Measurements from ENCODE around the gene VAV3. TPM values are rescaled to one million over a fixed set of nuclear protein-coding genes. Genes with fewer than 3 reads are reported as not detected.

The VAV3 gene
- total RNA-seq, 1 donor from 2014 or later = 1.9 TPM

DNA sequence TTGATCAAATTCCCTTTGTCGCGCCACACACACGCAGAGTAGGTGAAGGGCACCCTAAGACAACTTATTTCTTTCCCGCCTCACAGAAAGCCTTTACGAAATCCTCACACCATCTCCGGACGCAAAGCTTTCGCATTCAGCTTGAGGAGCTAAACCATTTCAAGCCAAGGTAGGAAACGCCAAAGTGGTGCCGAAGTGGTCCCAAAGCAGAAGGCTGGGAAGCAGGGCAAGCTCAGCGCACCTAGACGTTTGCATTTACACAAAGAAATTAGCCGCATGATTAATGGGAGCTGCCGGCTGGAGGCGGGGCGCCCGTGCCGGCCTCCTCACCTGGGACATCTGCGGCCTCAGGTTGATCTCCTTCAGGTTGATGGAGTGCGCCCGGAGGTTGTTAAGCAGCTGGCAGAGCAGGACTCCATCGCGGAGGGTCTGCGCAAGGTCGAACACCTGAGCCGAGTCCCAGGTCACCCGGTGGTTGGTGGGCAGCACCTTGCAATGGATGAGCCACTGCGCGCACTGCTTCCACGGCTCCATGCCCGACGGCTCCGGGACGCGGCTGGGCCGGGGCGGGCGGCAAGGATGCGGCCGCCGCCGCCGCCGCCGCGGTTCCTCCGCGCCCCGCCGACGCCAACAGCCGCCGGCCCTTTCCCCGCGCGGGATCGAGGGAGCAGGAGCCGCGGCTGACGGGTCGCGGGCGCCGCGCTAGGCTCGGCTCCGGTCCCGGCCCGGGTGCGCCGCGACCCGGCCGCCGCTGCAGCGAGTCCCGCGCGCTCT lies 457 bp downstream of the VAV3 start:
- intact Hi-C loops (cut with micrococcal nuclease) = loop anchor here (2.0 to 5.0 kb wide), 3 partner anchors 86 to 177 kb away; no protein-coding TSS in a partner anchor
- H3K27ac Mint-ChIP-seq = peak overlapping the region; percentile 85
- DNase-seq (ENCODE audit: low spot score) = peak; percentile 18
- no peaks in the 10 kb centered on the region for H3K9me3 Mint-ChIP-seq
- peaks cover 25% of the 10 kb centered on the region for H3K4me1 Mint-ChIP-seq (ENCODE audit: low read depth)
- H3K27me3 Mint-ChIP-seq (ENCODE audit: low read depth) = peaks cover 3% of the 10 kb centered on the region
- no peaks in the 10 kb centered on the region for H3K36me3 Mint-ChIP-seq (ENCODE audit: low read depth)
- peak overlapping the region; percentile 83 for H3K4me3 Mint-ChIP-seq (ENCODE audit: low read depth)

DNA sequence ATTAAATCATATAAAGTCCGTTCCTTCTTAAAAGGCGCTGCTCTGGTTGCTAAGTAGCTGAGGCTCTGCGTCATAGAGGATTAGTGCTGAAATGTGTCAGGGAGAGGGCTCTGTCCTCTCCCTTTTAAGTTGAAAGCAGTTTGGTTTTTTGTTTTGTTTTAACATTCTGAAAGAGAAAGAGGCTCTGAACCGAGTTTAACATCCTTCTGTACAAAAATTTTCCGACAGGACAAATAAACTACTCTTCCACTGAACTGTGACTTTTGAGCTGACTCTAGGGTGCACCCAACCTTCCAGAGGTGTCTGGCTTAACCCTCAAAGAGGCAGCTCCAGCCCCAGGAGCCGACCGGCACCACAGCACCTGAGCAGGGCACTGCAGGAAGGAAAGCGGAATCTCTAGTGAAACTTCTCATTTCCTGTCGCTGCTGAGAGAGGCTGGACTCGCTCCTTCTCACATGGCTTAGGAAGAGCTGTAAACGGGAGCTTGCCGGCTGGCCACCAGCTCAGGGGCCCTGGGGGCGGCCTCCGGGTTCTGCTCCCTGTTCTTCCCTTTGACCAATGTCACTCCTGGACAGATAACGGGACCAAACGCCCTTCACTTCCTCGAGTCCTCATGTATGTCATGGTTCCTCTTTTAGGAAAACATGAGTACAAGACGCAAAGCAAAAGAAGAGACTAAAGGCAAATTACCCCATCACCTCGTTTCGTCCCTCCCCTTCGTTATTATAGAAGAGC lies 1.2 kb downstream of the VAV3 start:
- Mint-ChIP-seq H3K4me1 (ENCODE audit: low read depth) (peaks cover 25% of the 10 kb centered on the region), H3K27me3 (ENCODE audit: low read depth) (peaks cover 3% of the 10 kb centered on the region), H3K4me3 (ENCODE audit: low read depth) (peak overlapping the region; percentile 83), H3K9me3 (no peaks in the 10 kb centered on the region), H3K36me3 (ENCODE audit: low read depth) (no peaks in the 10 kb centered on the region), H3K27ac (peak overlapping the region; percentile 85)
- peak; percentile 32 for DNase-seq (ENCODE audit: low spot score)
- intact Hi-C loops (cut with micrococcal nuclease) = loop anchor here (1.0 to 5.0 kb wide), 4 partner anchors 28 to 176 kb away; no protein-coding TSS in a partner anchor

DNA sequence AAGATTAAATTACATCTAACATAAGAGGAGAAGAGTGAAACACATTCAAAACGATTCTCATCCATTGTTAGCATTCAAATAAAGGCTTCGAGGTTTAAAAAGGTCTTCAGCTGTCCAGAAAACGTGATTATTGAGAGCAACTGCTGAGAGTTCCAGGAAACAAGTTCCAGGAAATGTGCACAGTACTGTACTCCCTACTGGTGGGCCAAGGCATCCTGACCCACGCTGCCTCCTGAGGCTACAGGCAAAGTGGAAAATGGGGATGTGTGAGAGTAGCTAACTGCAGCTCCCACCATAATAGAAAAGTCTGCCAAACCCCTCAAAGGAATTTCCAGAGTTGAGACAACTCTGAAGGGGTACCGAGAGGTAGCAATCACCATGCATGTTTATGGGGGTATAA lies 2.0 kb downstream of the VAV3 start:
- intact Hi-C loops (cut with micrococcal nuclease) = loop anchor here (1.0 to 5.0 kb wide), 3 partner anchors 28 to 176 kb away; no protein-coding TSS in a partner anchor
- Mint-ChIP-seq H3K4me3 (ENCODE audit: low read depth) (peak overlapping the region; percentile 83), H3K27ac (no peak overlapping the region), H3K27me3 (ENCODE audit: low read depth) (peaks cover 3% of the 10 kb centered on the region), H3K4me1 (ENCODE audit: low read depth) (peaks cover 25% of the 10 kb centered on the region), H3K9me3 (no peaks in the 10 kb centered on the region), H3K36me3 (ENCODE audit: low read depth) (no peaks in the 10 kb centered on the region)
- DNase-seq (ENCODE audit: low spot score) = no peak

DNA sequence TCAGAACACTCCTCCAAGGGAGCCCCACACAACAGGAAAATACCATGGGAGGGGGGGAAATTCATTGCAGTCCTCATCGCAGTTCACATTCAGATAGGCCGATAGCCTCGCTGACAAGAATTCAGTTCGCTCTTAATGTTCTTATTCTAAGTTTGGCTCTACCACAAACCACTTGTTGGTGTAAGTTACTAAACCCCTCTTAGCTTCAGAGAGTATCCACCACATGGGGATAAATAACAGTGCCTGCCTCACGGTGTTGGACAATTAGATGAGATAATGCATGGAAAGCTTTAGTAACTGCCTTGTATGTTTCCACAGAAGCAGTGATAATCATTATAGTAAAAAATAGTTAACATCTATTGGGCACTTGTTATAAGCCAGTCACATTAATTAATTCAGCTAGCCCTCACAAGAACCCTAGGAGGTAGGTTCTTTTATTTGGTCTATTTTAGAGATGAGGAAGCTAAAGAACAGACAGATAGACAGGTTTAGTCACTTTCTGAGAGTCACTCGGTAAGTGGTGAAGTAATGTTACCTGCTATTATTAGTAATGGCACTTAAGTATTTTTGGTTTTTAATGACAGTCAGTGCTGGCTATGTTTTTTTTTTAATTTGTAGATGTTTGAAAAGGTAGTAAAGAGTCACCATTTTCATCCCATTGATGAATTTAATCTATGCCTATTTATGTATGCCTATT lies 10.1 kb downstream of the VAV3 start:
- H3K27me3 Mint-ChIP-seq (ENCODE audit: low read depth) = peaks cover 5% of the 10 kb centered on the region
- H3K36me3 Mint-ChIP-seq (ENCODE audit: low read depth) = no peaks in the 10 kb centered on the region
- H3K4me1 Mint-ChIP-seq (ENCODE audit: low read depth) = peaks cover 18% of the 10 kb centered on the region
- H3K4me3 Mint-ChIP-seq (ENCODE audit: low read depth) = no peak overlapping the region
- no peaks in the 10 kb centered on the region for H3K9me3 Mint-ChIP-seq
- no peak overlapping the region for H3K27ac Mint-ChIP-seq
- intact Hi-C loops (cut with micrococcal nuclease) = no loop called here
- no peak for DNase-seq (ENCODE audit: low spot score)

DNA sequence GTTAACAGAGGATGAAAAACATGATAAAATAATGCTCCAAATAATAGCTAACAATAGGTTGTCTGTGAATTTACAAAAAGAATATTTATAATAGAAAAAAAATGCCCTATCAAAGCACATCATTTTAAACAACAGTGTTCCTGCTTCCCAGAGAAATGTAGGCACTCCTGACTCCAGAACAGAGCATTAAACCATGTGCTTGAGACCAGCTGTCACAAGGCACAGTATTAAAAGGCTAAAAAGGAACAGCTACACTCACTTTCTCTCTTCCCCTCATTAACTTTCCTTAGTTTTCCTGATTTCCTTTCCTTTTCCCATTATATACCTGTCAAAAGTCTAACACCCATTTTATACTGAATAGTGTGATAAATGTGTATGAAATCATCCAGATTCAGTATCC lies 10.9 kb downstream of the VAV3 start:
- Mint-ChIP-seq H3K4me1 (ENCODE audit: low read depth) (peaks cover 22% of the 10 kb centered on the region), H3K27me3 (ENCODE audit: low read depth) (peaks cover 5% of the 10 kb centered on the region), H3K27ac (no peak overlapping the region), H3K4me3 (ENCODE audit: low read depth) (no peak overlapping the region), H3K9me3 (no peaks in the 10 kb centered on the region), H3K36me3 (ENCODE audit: low read depth) (no peaks in the 10 kb centered on the region)
- intact Hi-C loops (cut with micrococcal nuclease) = no loop called here
- no peak for DNase-seq (ENCODE audit: low spot score)

DNA sequence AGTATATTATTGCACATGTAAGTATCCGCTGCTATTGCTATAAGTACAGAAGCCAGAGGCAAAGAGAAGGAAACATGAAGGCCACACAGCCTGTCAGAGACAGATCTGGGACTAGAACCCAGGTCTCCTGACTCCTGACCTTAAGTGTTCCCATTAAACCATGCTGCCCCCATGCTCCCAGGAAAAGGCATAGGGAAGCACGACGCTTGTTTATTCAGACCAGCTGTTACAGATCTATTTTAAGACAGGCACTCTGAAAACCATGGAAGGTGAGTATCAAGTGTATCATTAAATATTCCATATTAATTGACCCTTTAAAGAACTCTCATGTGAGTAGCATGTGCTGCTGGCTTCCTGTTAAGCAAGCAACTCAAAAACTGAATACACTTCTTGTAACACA lies 11.4 kb downstream of the VAV3 start:
- intact Hi-C loops (cut with micrococcal nuclease) = no loop called here
- Mint-ChIP-seq H3K9me3 (no peaks in the 10 kb centered on the region), H3K4me1 (ENCODE audit: low read depth) (peaks cover 22% of the 10 kb centered on the region), H3K27ac (no peak overlapping the region), H3K36me3 (ENCODE audit: low read depth) (no peaks in the 10 kb centered on the region), H3K4me3 (ENCODE audit: low read depth) (no peak overlapping the region), H3K27me3 (ENCODE audit: low read depth) (peaks cover 5% of the 10 kb centered on the region)
- DNase-seq (ENCODE audit: low spot score) = no peak

DNA sequence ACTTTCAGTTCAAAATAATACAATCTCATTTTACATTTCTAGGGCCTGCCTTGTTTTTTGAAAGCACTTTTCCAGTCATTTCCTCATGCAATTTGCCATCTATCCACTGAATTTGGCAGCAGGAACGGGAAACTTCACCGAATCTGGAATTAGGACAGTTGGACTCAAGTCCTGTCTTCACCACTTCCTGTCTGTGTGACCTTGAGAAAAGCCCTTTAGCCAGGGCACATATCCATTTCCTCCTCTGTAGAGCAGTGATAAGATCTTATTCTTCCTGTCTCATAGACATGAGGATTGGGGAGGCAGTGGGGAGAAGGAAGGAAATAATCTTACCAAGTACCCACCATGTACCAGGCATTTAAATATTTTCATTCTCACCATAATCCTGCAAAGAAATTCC lies 12.0 kb downstream of the VAV3 start:
- no peaks in the 10 kb centered on the region for H3K9me3 Mint-ChIP-seq
- H3K36me3 Mint-ChIP-seq (ENCODE audit: low read depth) = no peaks in the 10 kb centered on the region
- H3K27ac Mint-ChIP-seq = no peak overlapping the region
- intact Hi-C loops (cut with micrococcal nuclease) = no loop called here
- peaks cover 5% of the 10 kb centered on the region for H3K27me3 Mint-ChIP-seq (ENCODE audit: low read depth)
- H3K4me1 Mint-ChIP-seq (ENCODE audit: low read depth) = peaks cover 22% of the 10 kb centered on the region
- no peak for DNase-seq (ENCODE audit: low spot score)
- H3K4me3 Mint-ChIP-seq (ENCODE audit: low read depth) = no peak overlapping the region

DNA sequence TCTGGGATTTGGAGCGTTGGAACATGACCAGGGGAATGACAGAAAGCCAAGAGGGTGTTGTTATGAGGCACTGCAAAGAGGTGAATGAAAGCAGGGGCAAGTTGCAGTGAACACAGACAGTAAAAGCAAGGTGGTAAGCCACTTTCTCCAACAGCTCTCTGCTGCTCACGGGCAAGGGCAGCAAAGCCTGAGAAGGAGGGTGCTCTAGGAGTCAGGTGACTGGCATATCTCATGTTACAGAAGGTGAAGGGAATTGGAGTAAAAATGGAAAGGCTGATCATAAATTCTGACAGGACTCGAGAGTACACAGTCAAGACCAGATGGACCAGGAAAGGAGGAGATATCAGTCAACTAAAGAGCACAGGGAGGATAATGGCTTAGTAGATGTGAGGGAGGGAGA lies 14.5 kb downstream of the VAV3 start:
- Mint-ChIP-seq H3K27ac (no peak overlapping the region), H3K27me3 (ENCODE audit: low read depth) (peaks cover 6% of the 10 kb centered on the region), H3K4me1 (ENCODE audit: low read depth) (peaks cover 22% of the 10 kb centered on the region), H3K36me3 (ENCODE audit: low read depth) (no peaks in the 10 kb centered on the region), H3K4me3 (ENCODE audit: low read depth) (no peak overlapping the region), H3K9me3 (no peaks in the 10 kb centered on the region)
- intact Hi-C loops (cut with micrococcal nuclease) = loop anchor here (2.0 kb wide), 1 partner anchor 14 kb away; no protein-coding TSS in a partner anchor
- no peak for DNase-seq (ENCODE audit: low spot score)

DNA sequence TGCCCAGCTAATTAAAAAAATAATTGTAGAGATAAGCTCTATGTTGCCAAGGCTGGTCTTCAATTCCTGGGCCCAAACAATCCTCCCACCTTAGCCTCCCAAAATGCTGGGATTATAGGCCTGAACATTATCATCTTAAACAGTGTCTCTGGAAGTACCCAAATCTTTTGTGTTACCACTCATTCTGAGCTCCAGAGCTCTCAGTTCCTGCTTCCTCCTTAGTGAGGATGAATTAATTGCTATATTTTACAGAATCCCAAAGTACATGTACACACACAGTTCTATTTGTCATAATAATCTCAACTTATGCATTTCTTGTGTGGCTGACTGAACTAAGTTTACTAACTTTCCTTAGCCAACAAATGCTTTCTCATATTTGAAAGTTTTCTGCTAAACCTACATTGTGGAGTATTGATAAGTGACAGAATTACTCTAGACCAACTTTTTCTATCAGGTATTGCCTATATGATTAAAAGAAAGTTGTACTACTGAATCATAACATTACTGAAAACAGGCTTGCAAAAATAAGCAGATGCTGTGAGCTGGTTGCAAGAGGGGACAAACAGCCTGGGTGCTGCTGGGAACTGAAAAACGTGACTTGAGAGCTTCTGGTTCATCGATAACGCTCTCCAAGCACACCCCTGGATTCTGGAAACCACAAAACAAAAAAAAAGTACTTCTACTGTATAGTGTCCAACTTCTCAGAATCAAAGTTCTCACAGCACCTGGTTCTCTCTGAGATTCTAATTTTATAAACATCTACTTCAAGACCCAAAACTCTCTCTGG lies 15.3 kb downstream of the VAV3 start:
- H3K4me3 Mint-ChIP-seq (ENCODE audit: low read depth) = no peak overlapping the region
- peaks cover 6% of the 10 kb centered on the region for H3K27me3 Mint-ChIP-seq (ENCODE audit: low read depth)
- intact Hi-C loops (cut with micrococcal nuclease) = loop anchor here (2.0 kb wide), 1 partner anchor 13 kb away; no protein-coding TSS in a partner anchor
- H3K4me1 Mint-ChIP-seq (ENCODE audit: low read depth) = peaks cover 22% of the 10 kb centered on the region
- H3K27ac Mint-ChIP-seq = no peak overlapping the region
- no peaks in the 10 kb centered on the region for H3K9me3 Mint-ChIP-seq
- H3K36me3 Mint-ChIP-seq (ENCODE audit: low read depth) = no peaks in the 10 kb centered on the region
- no peak for DNase-seq (ENCODE audit: low spot score)

DNA sequence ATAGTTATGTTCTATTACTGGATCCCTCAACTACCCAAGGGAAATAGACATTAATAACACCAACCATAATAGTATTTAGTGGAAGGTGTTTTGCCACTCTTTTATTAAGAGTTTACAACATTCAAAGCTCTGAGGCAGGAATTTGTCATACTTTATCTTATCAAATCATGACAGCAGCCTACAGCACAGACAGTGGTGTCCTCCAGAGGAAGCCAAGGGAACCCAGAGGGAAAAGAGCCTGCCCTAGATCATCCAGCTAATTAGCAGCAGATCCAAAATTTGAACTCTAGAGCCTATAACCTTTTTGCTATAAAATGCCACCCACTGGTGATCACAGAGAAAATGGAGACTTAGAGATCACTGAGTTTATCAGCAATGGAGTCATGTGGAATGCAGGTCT lies 18.2 kb downstream of the VAV3 start:
- DNase-seq (ENCODE audit: low spot score) = no peak
- Mint-ChIP-seq H3K27me3 (ENCODE audit: low read depth) (peaks cover 6% of the 10 kb centered on the region), H3K36me3 (ENCODE audit: low read depth) (no peaks in the 10 kb centered on the region), H3K4me1 (ENCODE audit: low read depth) (peaks cover 31% of the 10 kb centered on the region), H3K4me3 (ENCODE audit: low read depth) (no peak overlapping the region), H3K9me3 (no peaks in the 10 kb centered on the region), H3K27ac (no peak overlapping the region)
- intact Hi-C loops (cut with micrococcal nuclease) = no loop called here

DNA sequence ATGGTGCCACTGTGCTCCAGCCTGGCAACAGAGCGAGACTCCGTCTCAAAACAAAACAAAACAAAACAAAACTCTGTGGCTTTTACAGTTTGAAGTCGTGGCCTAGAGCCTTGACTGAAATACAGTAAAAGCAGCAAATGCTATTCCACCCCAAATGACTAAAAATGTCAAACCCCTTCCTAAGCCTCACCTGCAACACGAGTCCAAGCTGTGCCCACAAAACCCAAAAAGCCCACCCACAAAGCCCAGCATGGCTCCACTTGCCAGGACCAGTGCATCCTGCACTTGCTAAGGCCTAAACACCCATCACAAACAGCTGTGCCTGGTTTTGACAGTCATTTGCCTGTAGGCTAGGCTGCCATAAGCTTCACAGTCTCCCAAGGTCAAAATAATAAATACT lies 21.3 kb downstream of the VAV3 start:
- Mint-ChIP-seq H3K36me3 (ENCODE audit: low read depth) (no peaks in the 10 kb centered on the region), H3K9me3 (no peaks in the 10 kb centered on the region), H3K4me1 (ENCODE audit: low read depth) (peaks cover 28% of the 10 kb centered on the region), H3K27ac (peak overlapping the region; percentile 13), H3K4me3 (ENCODE audit: low read depth) (no peak overlapping the region), H3K27me3 (ENCODE audit: low read depth) (peaks cover 1% of the 10 kb centered on the region)
- DNase-seq (ENCODE audit: low spot score) = no peak
- intact Hi-C loops (cut with micrococcal nuclease) = no loop called here

DNA sequence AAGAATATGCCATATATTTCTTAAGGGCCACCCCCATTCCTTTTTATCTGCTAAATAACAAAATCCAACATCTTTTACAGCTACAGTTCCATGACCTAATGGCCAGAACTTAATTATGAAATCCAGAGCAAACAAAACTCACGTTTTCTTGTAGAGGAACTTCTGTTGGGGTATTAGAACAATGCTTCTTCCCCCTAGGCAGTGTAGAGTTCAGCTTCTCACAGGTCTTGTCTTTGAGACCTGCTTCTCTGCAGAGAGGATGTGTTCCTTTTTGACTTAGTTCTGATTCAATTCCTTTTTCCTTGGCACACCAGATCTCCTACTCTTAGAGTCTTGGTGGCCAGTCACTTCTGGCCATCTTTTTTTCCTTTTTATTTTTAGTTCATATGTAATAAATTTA lies 22.2 kb downstream of the VAV3 start:
- Mint-ChIP-seq H3K4me1 (ENCODE audit: low read depth) (peaks cover 30% of the 10 kb centered on the region), H3K27me3 (ENCODE audit: low read depth) (peaks cover 1% of the 10 kb centered on the region), H3K27ac (no peak overlapping the region), H3K9me3 (no peaks in the 10 kb centered on the region), H3K4me3 (ENCODE audit: low read depth) (no peak overlapping the region), H3K36me3 (ENCODE audit: low read depth) (no peaks in the 10 kb centered on the region)
- no peak for DNase-seq (ENCODE audit: low spot score)
- intact Hi-C loops (cut with micrococcal nuclease) = no loop called here

Measured in activated T-helper 2 cell treated with anti-CD3 and anti-CD28 coated beads, Interferon-gamma antibody, Interleukin-2, Interleukin-4, amounts not matched to agents 10 μg/mL and 5 μg/mL and 100 μg/mL, durations not matched to agents 14 hours and 24 hours and 36 hours (primary cell).